ENCODE measurements around the gene TNNT2.

The TNNT2 gene

GRCh38 chr1:201313086-201313485 lies 64.4 kb downstream of the TNNT2 start:
- DNase-seq (ENCODE audit: low spot score), result no peak

DNA sequence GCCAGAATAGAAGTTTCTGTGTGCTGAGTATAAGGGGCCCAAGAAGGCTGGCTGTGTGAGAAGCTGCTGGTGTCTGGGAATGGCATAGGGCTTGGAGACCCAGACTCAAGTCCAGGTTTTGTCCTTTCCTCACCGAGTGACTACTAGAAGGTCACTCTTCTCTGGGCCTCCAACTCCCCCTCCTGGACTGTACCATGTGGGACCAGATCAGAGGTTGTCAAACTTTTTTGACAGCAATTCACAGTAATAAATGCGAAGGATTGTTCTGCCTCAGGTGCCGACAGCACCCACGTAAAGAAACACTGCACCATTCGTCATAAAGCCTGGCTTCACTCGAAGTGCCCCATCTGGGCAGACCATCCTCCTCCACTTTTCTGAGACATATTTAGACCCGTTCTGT lies 65.2 kb downstream of the TNNT2 start:
- no peak for DNase-seq (ENCODE audit: low spot score)

- DNase-seq (ENCODE audit: low spot score), result no peak
Observed at GRCh38 chr1:201311356-201312011, 66.0 kb downstream of the TNNT2 start.

DNA sequence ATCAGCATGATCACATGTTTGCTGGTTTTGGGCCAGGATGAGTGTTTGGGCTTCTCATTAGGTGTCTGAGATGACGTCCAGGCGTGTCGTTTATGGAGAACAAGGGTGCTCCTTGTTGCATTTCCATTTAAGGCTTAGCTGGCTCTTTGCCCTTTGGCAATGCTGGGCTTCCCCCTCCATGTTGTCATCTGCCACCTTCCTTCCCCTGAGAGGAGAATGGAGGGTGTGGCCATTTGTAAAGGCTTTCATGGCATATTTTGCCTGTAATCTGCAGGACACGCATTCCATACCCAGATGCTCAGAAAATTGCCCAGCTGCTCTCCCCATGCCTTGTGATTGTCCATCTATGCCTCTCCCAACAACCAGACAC lies 66.5 kb downstream of the TNNT2 start:
- peak; percentile 24 for DNase-seq (ENCODE audit: low spot score)

DNA sequence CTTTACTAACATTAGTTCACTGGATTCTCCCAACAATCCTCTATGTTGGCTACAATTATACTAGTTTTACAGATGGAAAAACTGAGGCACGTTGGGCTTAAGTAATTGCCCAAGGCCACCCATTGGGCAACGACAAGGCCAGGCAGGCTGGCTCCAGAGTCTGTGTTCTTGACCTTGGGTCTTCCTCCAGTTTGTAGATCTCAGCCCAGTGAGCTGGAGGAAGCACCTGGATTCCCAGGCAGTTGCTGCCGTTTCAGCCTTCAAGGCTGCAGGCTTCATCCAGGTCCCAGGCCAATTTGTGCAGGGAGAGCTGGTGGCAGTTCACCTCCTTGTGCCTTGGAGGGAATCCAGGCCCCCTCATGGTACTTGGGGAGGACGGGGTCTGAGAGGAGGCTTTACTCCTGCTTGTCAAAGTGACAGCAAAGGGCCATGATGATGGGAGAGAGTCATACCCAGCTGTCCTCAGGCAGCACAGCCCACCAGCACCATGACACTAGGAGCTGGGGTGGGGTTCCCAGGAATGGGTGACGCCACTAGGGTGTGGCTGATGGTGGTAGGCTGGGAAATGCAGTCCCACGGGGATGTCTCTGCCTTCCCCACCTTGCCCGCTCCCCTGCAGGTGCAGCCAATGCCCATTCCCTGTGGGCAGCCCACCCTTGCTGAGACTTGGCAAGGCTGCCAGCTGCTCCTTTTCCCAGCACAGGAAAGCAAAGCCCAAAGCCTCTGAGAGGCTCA lies 67.1 kb downstream of the TNNT2 start:
- no peak for DNase-seq (ENCODE audit: low spot score)

- DNase-seq (ENCODE audit: low spot score), result peak; percentile 71
Observed at GRCh38 chr1:201309416-201309815, 68.1 kb downstream of the TNNT2 start.

Data from AG20443 (cell line).